ENCODE data around the gene NUDT14. TPM values are rescaled to one million over a fixed set of nuclear protein-coding genes. Genes with fewer than 3 reads are reported as not detected.

Gene NUDT14
- total RNA-seq, 4 donors from 2014 or later: 17.0 to 53.9 (median 32.6) TPM

DNA sequence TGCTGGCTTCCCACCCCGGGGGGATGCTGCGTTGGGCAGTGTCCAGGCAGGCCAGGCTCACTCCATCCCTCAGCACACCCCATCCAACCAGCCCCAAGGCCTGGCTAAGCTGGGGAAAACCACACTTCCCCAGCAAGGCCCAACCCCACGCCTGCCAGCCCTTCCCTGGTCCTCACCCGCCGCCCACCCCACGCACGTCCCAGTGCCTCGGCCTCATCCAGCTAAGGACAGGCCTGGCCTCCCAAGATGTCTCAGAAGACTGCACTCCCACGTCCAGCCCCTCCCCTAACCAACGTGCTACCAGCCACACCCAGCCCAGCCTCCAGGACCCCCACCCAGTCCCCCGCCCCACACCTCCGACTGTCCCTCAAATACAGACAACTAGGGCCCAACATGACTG, 22.3 kb downstream of the NUDT14 start:
- H3K27ac ChIP-seq: no peak overlapping the region
- H3K9me3 ChIP-seq: no peaks in the 10 kb centered on the region
- no peaks in the 10 kb centered on the region for H3K36me3 ChIP-seq
- H3K4me3 ChIP-seq: no peak overlapping the region
- in situ Hi-C loops (cut with MboI; ENCODE audit: low pct_ligation_motif_present in 1 of 4, low pct_unique_long_range_greater_than_20kb in 1 of 4, low sequenced_read_pairs in 3 of 4) (no loop called here), intact Hi-C loops (cut with DNase I; ENCODE audit: low total_unique reads) (no loop called here)
- TF ChIP-seq, protein P1, sequence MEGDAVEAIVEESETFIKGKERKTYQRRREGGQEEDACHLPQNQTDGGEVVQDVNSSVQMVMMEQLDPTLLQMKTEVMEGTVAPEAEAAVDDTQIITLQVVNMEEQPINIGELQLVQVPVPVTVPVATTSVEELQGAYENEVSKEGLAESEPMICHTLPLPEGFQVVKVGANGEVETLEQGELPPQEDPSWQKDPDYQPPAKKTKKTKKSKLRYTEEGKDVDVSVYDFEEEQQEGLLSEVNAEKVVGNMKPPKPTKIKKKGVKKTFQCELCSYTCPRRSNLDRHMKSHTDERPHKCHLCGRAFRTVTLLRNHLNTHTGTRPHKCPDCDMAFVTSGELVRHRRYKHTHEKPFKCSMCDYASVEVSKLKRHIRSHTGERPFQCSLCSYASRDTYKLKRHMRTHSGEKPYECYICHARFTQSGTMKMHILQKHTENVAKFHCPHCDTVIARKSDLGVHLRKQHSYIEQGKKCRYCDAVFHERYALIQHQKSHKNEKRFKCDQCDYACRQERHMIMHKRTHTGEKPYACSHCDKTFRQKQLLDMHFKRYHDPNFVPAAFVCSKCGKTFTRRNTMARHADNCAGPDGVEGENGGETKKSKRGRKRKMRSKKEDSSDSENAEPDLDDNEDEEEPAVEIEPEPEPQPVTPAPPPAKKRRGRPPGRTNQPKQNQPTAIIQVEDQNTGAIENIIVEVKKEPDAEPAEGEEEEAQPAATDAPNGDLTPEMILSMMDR (IDR thresholded peaks at IDR 0.05): no peak
- H3K27me3 ChIP-seq: no peaks in the 10 kb centered on the region
- WGBS, 2 donors (ENCODE audit: low coverage in 1 of 2): 81% methylated on average over 12 of the region's 12 CpGs; no CpG with 5 or more reads in 1 of the 2 donors
- no peak for DNase-seq
- no peaks in the 10 kb centered on the region for H3K4me1 ChIP-seq

DNA sequence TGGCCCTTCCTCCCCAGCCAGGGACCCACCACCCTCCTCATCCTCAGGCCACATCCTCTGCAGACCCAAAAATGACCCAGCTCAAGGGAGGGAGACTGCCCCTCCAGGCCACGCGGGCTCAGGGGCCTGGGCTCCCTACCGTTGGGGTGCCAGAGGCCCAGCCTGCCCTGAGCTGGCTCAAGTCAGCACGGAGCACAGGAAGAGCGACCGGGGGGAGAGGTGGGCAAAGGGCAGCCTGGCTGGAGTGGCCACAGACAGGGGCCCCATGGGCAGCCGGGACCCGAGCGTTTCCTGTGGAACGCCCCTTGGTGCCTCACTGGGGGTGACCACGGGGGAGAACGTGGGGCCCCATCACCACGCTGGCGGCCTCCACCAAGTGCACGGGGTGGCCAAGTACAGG, 23.2 kb downstream of the NUDT14 start:
- Histone ChIP-seq H3K27me3 (no peaks in the 10 kb centered on the region), H3K9me3 (no peaks in the 10 kb centered on the region), H3K4me1 (no peaks in the 10 kb centered on the region), H3K4me3 (no peak overlapping the region), H3K36me3 (no peaks in the 10 kb centered on the region), H3K27ac (no peak overlapping the region)
- in situ Hi-C loops (cut with MboI; ENCODE audit: low pct_ligation_motif_present in 1 of 4, low pct_unique_long_range_greater_than_20kb in 1 of 4, low sequenced_read_pairs in 3 of 4): no loop called here
- intact Hi-C loops (cut with DNase I; ENCODE audit: low total_unique reads): no loop called here
- 84% methylated on average over 11 of the region's 15 CpGs; no CpG with 5 or more reads in 1 of the 2 donors for WGBS, 2 donors (ENCODE audit: low coverage in 1 of 2)
- TF ChIP-seq POLR2AphosphoS5 (IDR thresholded peaks at IDR 0.05) (no peak), EP300 (IDR thresholded peaks at IDR 0.05; ENCODE audit: low read depth) (no peak), POLR2A (IDR thresholded peaks at IDR 0.05) (no peak)
- TF ChIP-seq, protein P1 (IDR thresholded peaks at IDR 0.05): no peak
- no peak for DNase-seq

DNA sequence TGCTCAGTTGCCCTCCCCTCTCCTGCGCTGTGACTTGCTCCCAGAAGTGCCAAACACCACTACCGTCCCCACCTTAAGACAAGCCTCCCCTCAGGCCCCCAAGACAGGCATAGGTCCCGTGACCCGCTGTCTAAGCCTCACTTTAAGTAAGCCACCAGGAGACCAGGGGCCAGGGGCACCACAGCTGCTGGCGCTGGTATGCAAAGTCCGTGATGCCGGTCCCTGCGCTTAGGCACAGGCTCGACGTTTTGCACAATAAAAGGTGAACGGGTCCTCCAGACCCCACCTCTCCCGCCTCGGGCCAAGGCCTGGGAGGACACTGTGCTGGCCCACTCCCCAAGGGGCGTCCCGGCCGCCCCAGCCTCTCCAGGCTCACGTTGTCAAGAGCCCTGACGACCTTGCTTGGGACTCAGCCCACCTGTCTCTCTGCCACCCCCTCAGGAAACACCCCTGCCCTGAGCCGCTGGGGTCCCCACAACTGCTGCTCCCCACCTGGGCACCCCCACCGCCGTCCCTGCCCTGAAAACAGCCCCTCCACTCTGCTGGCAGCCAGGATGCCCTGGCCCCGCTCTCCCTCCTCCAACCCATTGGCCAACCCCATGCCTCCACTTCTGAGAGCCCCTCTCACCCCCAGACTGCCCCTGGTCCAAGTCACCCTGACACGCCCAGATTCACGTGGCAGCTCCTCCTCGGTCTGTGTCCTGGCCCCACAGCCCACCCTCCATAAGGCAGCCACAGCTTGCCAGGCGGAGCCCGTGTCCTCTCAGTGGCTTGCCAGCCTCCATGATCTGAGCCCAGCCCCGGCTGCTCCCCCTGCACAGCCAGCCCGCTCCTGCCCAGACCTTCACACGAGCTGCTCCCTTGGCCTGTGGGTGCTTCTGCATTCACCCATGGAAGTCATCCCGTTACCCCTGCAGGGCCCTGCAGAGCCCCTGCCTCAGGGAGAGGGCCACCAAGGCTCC, 24.4 kb downstream of the NUDT14 start:
- no peak for DNase-seq
- Histone ChIP-seq H3K9me3 (no peaks in the 10 kb centered on the region), H3K27me3 (no peaks in the 10 kb centered on the region), H3K4me1 (no peaks in the 10 kb centered on the region), H3K27ac (no peak overlapping the region), H3K36me3 (no peaks in the 10 kb centered on the region), H3K4me3 (no peak overlapping the region)
- TF ChIP-seq POLR2AphosphoS5 (IDR thresholded peaks at IDR 0.05): no peak
- TF ChIP-seq, protein P1 (IDR thresholded peaks at IDR 0.05): no peak
- TF ChIP-seq POLR2A (IDR thresholded peaks at IDR 0.05): no peak
- no peak for TF ChIP-seq EP300 (IDR thresholded peaks at IDR 0.05; ENCODE audit: low read depth)
- in situ Hi-C loops (cut with MboI; ENCODE audit: low pct_ligation_motif_present in 1 of 4, low pct_unique_long_range_greater_than_20kb in 1 of 4, low sequenced_read_pairs in 3 of 4) (no loop called here), intact Hi-C loops (cut with DNase I; ENCODE audit: low total_unique reads) (no loop called here)
- WGBS, 2 donors (ENCODE audit: low coverage in 1 of 2): 65 to 82% methylated on average over 4 to 31 of the region's 31 CpGs

DNA sequence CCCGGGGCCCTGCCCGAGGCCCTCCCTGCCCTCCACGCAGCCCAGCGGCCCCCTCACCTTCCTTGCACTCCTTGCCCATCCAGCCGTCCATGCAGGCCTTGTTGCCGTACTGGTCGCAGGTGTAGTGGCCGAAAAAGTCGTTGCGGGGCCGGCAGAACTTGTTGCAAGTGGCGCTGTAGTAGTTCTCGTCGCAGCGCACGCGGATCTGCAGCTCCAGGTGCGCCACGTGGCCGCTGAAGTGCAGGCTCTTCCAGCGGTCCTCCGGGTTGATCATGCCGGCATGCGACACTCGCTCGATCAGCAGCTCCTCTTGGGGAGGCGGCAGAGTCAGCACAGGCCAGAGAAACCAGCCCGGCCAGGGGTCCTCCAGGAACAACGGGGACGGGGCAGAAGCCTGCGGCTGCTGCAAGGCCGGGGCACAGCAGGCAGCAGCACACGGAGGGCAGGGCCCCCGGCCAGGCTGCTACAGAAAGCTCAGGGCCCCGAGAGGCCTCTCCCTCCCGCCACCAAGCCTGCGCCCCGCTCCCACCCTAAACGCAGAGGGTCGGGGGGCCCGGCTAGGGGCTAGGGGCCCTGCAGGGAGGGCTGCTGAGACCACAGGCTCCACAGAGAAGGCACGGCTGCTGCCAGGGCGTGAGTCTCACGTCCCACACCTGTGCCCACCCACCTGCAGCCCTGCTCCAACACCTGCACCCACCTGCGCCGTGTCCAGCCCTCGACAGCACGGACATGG, 25.3 kb downstream of the NUDT14 start:
- Histone ChIP-seq H3K36me3 (no peaks in the 10 kb centered on the region), H3K4me3 (no peak overlapping the region), H3K4me1 (no peaks in the 10 kb centered on the region), H3K27ac (no peak overlapping the region), H3K9me3 (no peaks in the 10 kb centered on the region), H3K27me3 (no peaks in the 10 kb centered on the region)
- intact Hi-C loops (cut with DNase I; ENCODE audit: low total_unique reads) (no loop called here), in situ Hi-C loops (cut with MboI; ENCODE audit: low pct_ligation_motif_present in 1 of 4, low pct_unique_long_range_greater_than_20kb in 1 of 4, low sequenced_read_pairs in 3 of 4) (no loop called here)
- WGBS, 2 donors (ENCODE audit: low coverage in 1 of 2): 75 to 80% methylated on average over 1 to 44 of the region's 48 CpGs
- TF ChIP-seq, protein P1 (IDR thresholded peaks at IDR 0.05): no peak
- TF ChIP-seq POLR2A (IDR thresholded peaks at IDR 0.05) (no peak), EP300 (IDR thresholded peaks at IDR 0.05; ENCODE audit: low read depth) (no peak), POLR2AphosphoS5 (IDR thresholded peaks at IDR 0.05) (no peak)
- no peak for DNase-seq

Measured in transverse colon (tissue), 4 donors.